Endodermal cell (in vitro differentiated cells): ENCODE data around the gene IGSF1. TPM values are rescaled to one million over a fixed set of nuclear protein-coding genes. Genes with fewer than 3 reads are reported as not detected.

Experiments used
- DNase-seq: peaks from one replicate; pipeline ENCODE4 v3.0.0-alpha.2; 2017
- H3K27ac ChIP-seq: 2 replicates; pipeline ENCODE4 v1.5.1; 2013; ENCODE audit warnings: mild to moderate bottlenecking, low read depth, low read length, moderate library complexity
- H3K27me3 ChIP-seq: 2 replicates; pipeline ENCODE4 v1.6.1; 2013; ENCODE audit warnings: mild to moderate bottlenecking, low read length, moderate library complexity; ENCODE audit not compliant: insufficient read depth, control insufficient read depth, poor library complexity, severe bottlenecking
- H3K36me3 ChIP-seq: 2 replicates; pipeline ENCODE4 v1.7.0; 2013; ENCODE audit warnings: mild to moderate bottlenecking, low read length, moderate library complexity; ENCODE audit not compliant: control insufficient read depth, insufficient read depth
- H3K4me1 ChIP-seq: one replicate; pipeline ENCODE4 v1.7.0; 2013; ENCODE audit warnings: low read length; ENCODE audit not compliant: control insufficient read depth, insufficient read depth
- H3K4me3 ChIP-seq: 2 replicates; pipeline ENCODE4 v1.5.1; 2013; ENCODE audit warnings: mild to moderate bottlenecking, low read length, moderate library complexity
- H3K9ac ChIP-seq: 2 replicates; pipeline ENCODE4 v1.6.1; 2013; ENCODE audit warnings: mild to moderate bottlenecking, low read length, moderate library complexity; ENCODE audit not compliant: poor library complexity, severe bottlenecking; ENCODE audit errors: extremely low read depth
- H3K9me3 ChIP-seq: 2 replicates; pipeline ENCODE4 v1.6.1; 2013; ENCODE audit warnings: mild to moderate bottlenecking, low read length, moderate library complexity; ENCODE audit not compliant: control insufficient read depth
- H3K27ac Mint-ChIP-seq: 2 replicates; pipeline ENCODE4 v1.8.0; 2020; ENCODE audit warnings: mixed read lengths
- H3K27me3 Mint-ChIP-seq: 2 replicates; pipeline ENCODE4 v1.8.0; 2021; ENCODE audit warnings: mild to moderate bottlenecking, mixed read lengths; ENCODE audit not compliant: insufficient read depth
- H3K36me3 Mint-ChIP-seq: 2 replicates; pipeline ENCODE4 v1.8.0; 2020; ENCODE audit warnings: low read depth, mixed read lengths
- H3K4me1 Mint-ChIP-seq: 2 replicates; pipeline ENCODE4 v1.8.0; 2020; ENCODE audit warnings: mixed read lengths
- H3K4me3 Mint-ChIP-seq: 2 replicates; pipeline ENCODE4 v1.8.0; 2020; ENCODE audit warnings: mild to moderate bottlenecking, moderate library complexity, mixed read lengths
- H3K9me3 Mint-ChIP-seq: 2 replicates; pipeline ENCODE4 v1.8.0; 2020; ENCODE audit warnings: mild to moderate bottlenecking, mixed read lengths
- WGBS, 2 experiments: methylation state at CpG; one replicate each; pipeline versions ENCODE4 v1.1.5 to v1.1.7; 2013; ENCODE audit warnings: missing lambda C conversion rate in 2 of 2, mixed read lengths in 1 of 2; ENCODE audit not compliant: insufficient coverage in 1 of 2, insufficient read length in 1 of 2; 5-methylcytosine and 5-hydroxymethylcytosine counted together
- long read RNA-seq, 4 experiments: library from polyadenylated mRNA in 2 of 4; library from RNA in 1 of 4; library from capped mRNA in 1 of 4; stranded (forward) in 3 of 4; unstranded in 1 of 4; transcript quantifications; one replicate each; pipeline ENCODE4 v2.0.0, GENCODE V29; 2020 to 2021; ENCODE audit warnings: inconsistent platforms in 1 of 4
- polyA plus RNA-seq, 2 experiments: library from polyadenylated mRNA; stranded (reverse); fragments of 50-300 nt; gene quantifications; one replicate each; pipeline ENCODE4 v1.2.3, GENCODE V29; 2013
- total RNA-seq, 2 donors: library from RNA; stranded (reverse); fragmentation: NEBNext Ultra II Directional in 1 of 2; extraction: Animal tissue kit (Norgen Biotek cat#: 25700) in 1 of 2; gene quantifications; 2 replicates in 1 of 2; 3 replicates in 1 of 2; pipeline ENCODE4 v1.2.1, GENCODE V29; 2021
- TF ChIP-seq, protein P1 (sequence below): fragments of 200-600 bp; sonication (generic); conservative IDR thresholded peaks from 2 replicates; pipeline ENCODE4 v1.5.0; 2021; ENCODE audit warnings: antibody characterized with exemption, mild to moderate bottlenecking

The IGSF1 gene, protein sequence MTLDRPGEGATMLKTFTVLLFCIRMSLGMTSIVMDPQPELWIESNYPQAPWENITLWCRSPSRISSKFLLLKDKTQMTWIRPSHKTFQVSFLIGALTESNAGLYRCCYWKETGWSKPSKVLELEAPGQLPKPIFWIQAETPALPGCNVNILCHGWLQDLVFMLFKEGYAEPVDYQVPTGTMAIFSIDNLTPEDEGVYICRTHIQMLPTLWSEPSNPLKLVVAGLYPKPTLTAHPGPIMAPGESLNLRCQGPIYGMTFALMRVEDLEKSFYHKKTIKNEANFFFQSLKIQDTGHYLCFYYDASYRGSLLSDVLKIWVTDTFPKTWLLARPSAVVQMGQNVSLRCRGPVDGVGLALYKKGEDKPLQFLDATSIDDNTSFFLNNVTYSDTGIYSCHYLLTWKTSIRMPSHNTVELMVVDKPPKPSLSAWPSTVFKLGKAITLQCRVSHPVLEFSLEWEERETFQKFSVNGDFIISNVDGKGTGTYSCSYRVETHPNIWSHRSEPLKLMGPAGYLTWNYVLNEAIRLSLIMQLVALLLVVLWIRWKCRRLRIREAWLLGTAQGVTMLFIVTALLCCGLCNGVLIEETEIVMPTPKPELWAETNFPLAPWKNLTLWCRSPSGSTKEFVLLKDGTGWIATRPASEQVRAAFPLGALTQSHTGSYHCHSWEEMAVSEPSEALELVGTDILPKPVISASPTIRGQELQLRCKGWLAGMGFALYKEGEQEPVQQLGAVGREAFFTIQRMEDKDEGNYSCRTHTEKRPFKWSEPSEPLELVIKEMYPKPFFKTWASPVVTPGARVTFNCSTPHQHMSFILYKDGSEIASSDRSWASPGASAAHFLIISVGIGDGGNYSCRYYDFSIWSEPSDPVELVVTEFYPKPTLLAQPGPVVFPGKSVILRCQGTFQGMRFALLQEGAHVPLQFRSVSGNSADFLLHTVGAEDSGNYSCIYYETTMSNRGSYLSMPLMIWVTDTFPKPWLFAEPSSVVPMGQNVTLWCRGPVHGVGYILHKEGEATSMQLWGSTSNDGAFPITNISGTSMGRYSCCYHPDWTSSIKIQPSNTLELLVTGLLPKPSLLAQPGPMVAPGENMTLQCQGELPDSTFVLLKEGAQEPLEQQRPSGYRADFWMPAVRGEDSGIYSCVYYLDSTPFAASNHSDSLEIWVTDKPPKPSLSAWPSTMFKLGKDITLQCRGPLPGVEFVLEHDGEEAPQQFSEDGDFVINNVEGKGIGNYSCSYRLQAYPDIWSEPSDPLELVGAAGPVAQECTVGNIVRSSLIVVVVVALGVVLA (N-terminal part only)
- total RNA-seq = 10 to 100 TPM in 1 of 2 donors, 1 to 10 TPM in 1; 5.6 to 10.5 TPM
- polyA plus RNA-seq (2013, experiment 1 of 2) = 5.2 TPM
- polyA plus RNA-seq (2013, experiment 2 of 2) = 4.4 TPM
- long read RNA-seq, experiment 1, partial matches to known transcripts = 5 of 10 reads
- long read RNA-seq, experiment 1, other reads (novel, unspliced or antisense) = 5 of 10 reads
- long read RNA-seq, experiment 2, full-length matches to known transcripts = 3 of 12 reads
- long read RNA-seq, experiment 2, partial matches to known transcripts = 3 of 12 reads
- long read RNA-seq, experiment 2, other reads (novel, unspliced or antisense) = 6 of 12 reads
- long read RNA-seq, experiment 3, full-length matches to known transcripts = 42 of 78 reads
- long read RNA-seq, experiment 3, partial matches to known transcripts = 13 of 78 reads
- long read RNA-seq, experiment 3, other reads (novel, unspliced or antisense) = 23 of 78 reads
- long read RNA-seq, experiment 4, partial matches to known transcripts = 3 of 9 reads
- long read RNA-seq, experiment 4, other reads (novel, unspliced or antisense) = 4 of 9 reads

DNA sequence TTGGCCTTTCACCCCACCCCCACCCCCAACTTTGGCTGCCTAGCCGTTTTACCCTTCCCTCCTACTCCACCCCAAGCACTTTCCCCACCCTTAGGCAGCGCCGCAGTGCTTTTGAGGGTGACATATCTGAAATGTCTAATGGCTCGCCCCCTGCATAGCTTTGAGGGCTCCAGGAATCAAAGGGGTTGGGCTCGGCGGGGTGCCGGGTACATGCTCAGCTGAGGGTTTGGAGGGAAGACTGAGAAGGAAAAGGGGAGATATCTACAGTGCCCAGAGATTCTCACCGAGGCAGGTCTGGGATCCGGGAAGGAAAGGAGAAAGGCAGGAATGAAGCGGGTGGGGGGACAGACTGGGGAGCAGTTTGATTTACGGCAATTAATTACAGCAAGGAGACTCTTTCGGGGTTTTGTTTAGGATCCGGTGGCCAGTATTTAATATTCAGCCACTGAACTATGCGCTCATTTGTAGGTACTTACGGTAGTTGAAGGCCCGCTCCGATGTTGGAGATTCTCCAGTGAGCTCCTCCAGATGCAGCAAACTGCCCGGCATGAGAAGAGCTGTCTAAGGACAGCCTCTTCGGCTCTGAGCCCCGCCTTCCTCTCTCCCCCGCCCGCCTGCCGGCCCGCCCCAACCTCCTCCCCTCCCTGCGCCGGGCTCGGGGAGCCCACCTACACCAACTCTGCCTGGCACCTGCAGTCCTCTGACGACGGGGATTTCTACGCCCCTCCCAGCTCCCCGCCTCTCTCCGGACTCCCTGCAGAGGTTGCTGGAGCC is at the start of gene IGSF1:
Gene IGSF1 (minus strand): TSS at position 569 of the 774 bp plus-strand sequence. CDS start 2,632 bp downstream, outside the sequence.
- H3K27ac ChIP-seq = no peak within 1 kb of the TSS
- H3K4me3 Mint-ChIP-seq = peak within 1 kb of the TSS; percentile 75
- no peaks in the 10 kb centered on the region for H3K4me1 ChIP-seq
- H3K36me3 ChIP-seq = no peaks in the 10 kb centered on the region
- TF ChIP-seq, protein P1, sequence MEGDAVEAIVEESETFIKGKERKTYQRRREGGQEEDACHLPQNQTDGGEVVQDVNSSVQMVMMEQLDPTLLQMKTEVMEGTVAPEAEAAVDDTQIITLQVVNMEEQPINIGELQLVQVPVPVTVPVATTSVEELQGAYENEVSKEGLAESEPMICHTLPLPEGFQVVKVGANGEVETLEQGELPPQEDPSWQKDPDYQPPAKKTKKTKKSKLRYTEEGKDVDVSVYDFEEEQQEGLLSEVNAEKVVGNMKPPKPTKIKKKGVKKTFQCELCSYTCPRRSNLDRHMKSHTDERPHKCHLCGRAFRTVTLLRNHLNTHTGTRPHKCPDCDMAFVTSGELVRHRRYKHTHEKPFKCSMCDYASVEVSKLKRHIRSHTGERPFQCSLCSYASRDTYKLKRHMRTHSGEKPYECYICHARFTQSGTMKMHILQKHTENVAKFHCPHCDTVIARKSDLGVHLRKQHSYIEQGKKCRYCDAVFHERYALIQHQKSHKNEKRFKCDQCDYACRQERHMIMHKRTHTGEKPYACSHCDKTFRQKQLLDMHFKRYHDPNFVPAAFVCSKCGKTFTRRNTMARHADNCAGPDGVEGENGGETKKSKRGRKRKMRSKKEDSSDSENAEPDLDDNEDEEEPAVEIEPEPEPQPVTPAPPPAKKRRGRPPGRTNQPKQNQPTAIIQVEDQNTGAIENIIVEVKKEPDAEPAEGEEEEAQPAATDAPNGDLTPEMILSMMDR = no peak
- H3K4me3 ChIP-seq = peak within 1 kb of the TSS; percentile 74
- peak within 1 kb of the TSS; percentile 68 for H3K27ac Mint-ChIP-seq
- WGBS, 2 experiments = 7% methylated on average over 31 of the region's 32 CpGs; no CpG with 5 or more reads in 1 of the 2 experiments
- no peaks in the 10 kb centered on the region for H3K27me3 Mint-ChIP-seq
- no peaks in the 10 kb centered on the region for H3K36me3 Mint-ChIP-seq
- no peak within 1 kb of the TSS for H3K9ac ChIP-seq
- peak; percentile 92 for DNase-seq
- H3K9me3 Mint-ChIP-seq = no peaks in the 10 kb centered on the region
- no peaks in the 10 kb centered on the region for H3K27me3 ChIP-seq
- no peaks in the 10 kb centered on the region for H3K9me3 ChIP-seq
- H3K4me1 Mint-ChIP-seq = peaks cover 31% of the 10 kb centered on the region

DNA sequence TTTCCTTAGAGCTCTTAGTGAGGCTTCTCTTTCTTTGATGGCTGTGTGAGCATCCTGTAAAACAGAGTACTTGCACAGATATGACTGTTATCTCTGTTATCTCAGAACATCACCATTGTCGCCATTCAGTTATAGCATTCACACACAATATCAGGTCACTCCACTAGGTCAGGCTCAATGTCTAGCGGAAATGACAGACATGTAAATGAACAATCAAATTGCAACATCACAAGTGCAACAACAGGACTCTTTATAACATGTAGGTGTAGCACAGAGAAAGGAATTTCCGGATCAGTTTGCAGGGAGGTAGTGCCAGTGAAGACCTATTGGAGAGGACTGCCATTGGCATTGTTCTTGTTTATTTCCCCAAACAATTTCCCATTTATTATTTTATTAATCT is 43.2 kb upstream of the IGSF1 start:
- Histone ChIP-seq H3K36me3 (no peaks in the 10 kb centered on the region), H3K4me3 (no peak overlapping the region), H3K9me3 (no peaks in the 10 kb centered on the region), H3K27ac (no peak overlapping the region), H3K4me1 (no peaks in the 10 kb centered on the region), H3K27me3 (no peaks in the 10 kb centered on the region), H3K9ac (no peak overlapping the region)
- no peak overlapping the region for H3K4me3 Mint-ChIP-seq
- H3K36me3 Mint-ChIP-seq = no peaks in the 10 kb centered on the region
- H3K27ac Mint-ChIP-seq = no peak overlapping the region
- TF ChIP-seq, protein P1 = no peak
- H3K27me3 Mint-ChIP-seq = no peaks in the 10 kb centered on the region
- no peaks in the 10 kb centered on the region for H3K4me1 Mint-ChIP-seq
- no peaks in the 10 kb centered on the region for H3K9me3 Mint-ChIP-seq
- no peak for DNase-seq
- 82% methylated on average over 3 of the region's 3 CpGs; no CpG with 5 or more reads in 1 of the 2 experiments for WGBS, 2 experiments
